Activated CD8-positive, alpha-beta memory T cell treated with anti-CD3 and anti-CD28 coated beads for 1 hour (primary cell): ENCODE results near the gene PPM1B.
"Not testable (repeated sequence)": the region's sequence is repeated elsewhere in the genome, so short reads cannot be mapped to it uniquely, and the experiment has no call there.

ENCODE experiments used
- DNase-seq, 2 donors: peaks; one replicate each; pipeline ENCODE4 v3.0.0-alpha.2; 2020; ENCODE audit warnings: low read depth in 1 of 2; ENCODE audit errors: extremely low read depth in 1 of 2

Gene PPM1B

GRCh38 chr2:44168681-44169154 lies at the start of gene PPM1B:
TSS of gene PPM1B (plus strand) at chr2:44168875. CDS start at chr2:44201200, 32,325 bp downstream.
- peak; percentile 99 for DNase-seq

GRCh38 chr2:44119878-44120277 lies 48.8 kb upstream of the PPM1B start:
- DNase-seq, result no peak

GRCh38 chr2:44120428-44120827 lies 48.2 kb upstream of the PPM1B start:
- DNase-seq, result no peak

- no peak for DNase-seq
These were observed 46.8 kb upstream of the PPM1B start for GRCh38 chr2:44121899-44122298.

GRCh38 chr2:44124500-44124899 lies 44.2 kb upstream of the PPM1B start:
- no peak for DNase-seq

- DNase-seq, result no peak
These were observed 42.4 kb upstream of the PPM1B start for GRCh38 chr2:44126106-44126797.

- no peak for DNase-seq
These were observed 38.2 kb upstream of the PPM1B start for GRCh38 chr2:44130441-44130840.

GRCh38 chr2:44131177-44131576 lies 37.5 kb upstream of the PPM1B start:
- DNase-seq, result no peak

- not testable (repeated sequence) for DNase-seq
These were observed 35.1 kb upstream of the PPM1B start for GRCh38 chr2:44133602-44134001.

GRCh38 chr2:44134848-44135247 lies 33.8 kb upstream of the PPM1B start:
- DNase-seq, result no peak

GRCh38 chr2:44135296-44135695 lies 33.4 kb upstream of the PPM1B start:
- no peak for DNase-seq

GRCh38 chr2:44135771-44136170 lies 32.9 kb upstream of the PPM1B start:
- DNase-seq, result no peak

GRCh38 chr2:44136252-44136651 lies 32.4 kb upstream of the PPM1B start:
- DNase-seq, result no peak

GRCh38 chr2:44137048-44137447 lies 31.6 kb upstream of the PPM1B start:
- no peak for DNase-seq

GRCh38 chr2:44137872-44138551 lies 30.7 kb upstream of the PPM1B start:
- no peak for DNase-seq

GRCh38 chr2:44139741-44140140 lies 28.9 kb upstream of the PPM1B start:
- DNase-seq, result no peak

GRCh38 chr2:44142306-44142705 lies 26.4 kb upstream of the PPM1B start:
- no peak for DNase-seq

- DNase-seq, result no peak
These were observed 25.0 kb upstream of the PPM1B start for GRCh38 chr2:44143701-44144100.

- no peak for DNase-seq
These were observed 19.7 kb upstream of the PPM1B start for GRCh38 chr2:44148999-44149398.

GRCh38 chr2:44150473-44150872 lies 18.2 kb upstream of the PPM1B start:
- no peak for DNase-seq

GRCh38 chr2:44152865-44153669 lies 15.6 kb upstream of the PPM1B start:
- no peak for DNase-seq
